HL-60/S4 (cell line): ENCODE data around the gene LYL1.

Source experiments
- in situ Hi-C: fragments of 300-500 bp; cut with MboI; formaldehyde crosslinking; loops from 2 replicates; pipeline ENCODE4 v1.14.3; 2022; ENCODE audit warnings: low sequenced_read_pairs

The LYL1 gene

DNA sequence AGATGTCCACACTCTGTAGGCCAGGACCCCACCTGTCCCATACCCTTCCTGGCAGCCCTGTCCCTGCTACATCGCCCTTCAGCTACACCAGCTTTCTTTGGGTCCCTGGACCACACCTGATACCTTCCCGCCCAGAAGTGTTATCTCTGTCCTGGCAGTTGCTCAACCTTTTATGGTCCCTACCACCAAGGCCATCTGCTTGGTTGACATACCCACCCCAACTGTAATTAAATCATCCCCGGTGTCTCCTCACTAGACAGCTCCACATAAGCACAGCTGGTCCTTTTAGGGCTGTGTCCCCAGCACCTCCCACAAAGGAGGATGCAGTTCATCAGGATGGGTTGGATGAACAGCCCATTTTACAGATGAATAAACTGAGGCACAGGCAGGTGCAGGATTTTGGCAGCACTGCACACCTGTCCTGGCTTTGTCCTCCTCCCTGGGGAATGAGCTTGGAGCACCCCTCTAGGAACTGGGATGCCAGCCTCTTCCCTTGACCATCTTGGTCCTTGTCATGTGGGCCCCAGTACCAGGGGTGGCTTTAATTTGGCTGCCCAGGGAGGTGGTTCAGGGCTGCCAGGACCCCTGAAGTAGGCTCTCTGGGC lies 28.3 kb upstream of the LYL1 start:
- in situ Hi-C loops, result no loop called here

- in situ Hi-C loops, result no loop called here
Observed at GRCh38 chr19:13129384-13129783, 26.7 kb upstream of the LYL1 start.

DNA sequence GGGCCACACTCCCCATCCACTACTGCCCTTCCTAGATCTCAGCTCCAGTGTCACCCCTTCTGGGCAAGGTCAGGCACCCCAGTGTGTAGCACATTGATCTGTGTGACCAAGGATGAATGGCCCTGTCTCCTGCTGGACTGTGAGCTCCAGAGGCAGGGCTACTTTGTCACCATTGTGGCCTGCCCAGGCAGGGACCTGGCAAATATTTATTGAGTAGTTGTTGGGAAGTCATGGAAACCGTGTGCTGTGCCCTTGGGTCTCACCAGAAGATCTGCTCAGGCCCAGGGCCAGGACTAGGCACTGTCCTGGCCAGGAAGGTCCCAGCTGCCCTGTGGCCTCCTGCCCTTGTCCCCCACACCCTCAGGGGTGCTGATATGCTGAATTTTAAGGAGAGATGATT lies 25.9 kb upstream of the LYL1 start:
- in situ Hi-C loops, result no loop called here

GRCh38 chr19:13127811-13128575 lies 25.3 kb upstream of the LYL1 start:
- in situ Hi-C loops, result no loop called here

DNA sequence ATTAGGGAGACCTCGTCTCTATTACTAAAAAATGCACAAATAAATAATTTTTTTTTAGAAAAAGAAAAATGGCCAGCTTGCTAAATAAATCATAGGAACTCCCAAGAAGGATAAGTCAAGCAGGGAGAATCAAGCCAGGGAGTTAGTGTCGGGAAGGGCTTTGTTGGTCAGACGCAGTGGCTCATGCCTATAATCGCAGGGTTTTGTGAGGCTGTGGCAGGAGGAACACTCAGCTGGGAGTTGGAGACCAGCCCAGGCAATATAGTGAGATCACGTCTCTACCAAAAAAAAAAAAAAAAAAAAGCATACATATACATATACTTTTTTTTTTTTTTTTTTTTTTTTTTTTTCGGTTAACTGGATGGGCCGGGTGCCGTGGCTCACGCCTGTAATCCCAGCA lies 24.4 kb upstream of the LYL1 start:
- in situ Hi-C loops, result no loop called here

GRCh38 chr19:13122980-13123957 lies 20.6 kb upstream of the LYL1 start:
- in situ Hi-C loops, result no loop called here

DNA sequence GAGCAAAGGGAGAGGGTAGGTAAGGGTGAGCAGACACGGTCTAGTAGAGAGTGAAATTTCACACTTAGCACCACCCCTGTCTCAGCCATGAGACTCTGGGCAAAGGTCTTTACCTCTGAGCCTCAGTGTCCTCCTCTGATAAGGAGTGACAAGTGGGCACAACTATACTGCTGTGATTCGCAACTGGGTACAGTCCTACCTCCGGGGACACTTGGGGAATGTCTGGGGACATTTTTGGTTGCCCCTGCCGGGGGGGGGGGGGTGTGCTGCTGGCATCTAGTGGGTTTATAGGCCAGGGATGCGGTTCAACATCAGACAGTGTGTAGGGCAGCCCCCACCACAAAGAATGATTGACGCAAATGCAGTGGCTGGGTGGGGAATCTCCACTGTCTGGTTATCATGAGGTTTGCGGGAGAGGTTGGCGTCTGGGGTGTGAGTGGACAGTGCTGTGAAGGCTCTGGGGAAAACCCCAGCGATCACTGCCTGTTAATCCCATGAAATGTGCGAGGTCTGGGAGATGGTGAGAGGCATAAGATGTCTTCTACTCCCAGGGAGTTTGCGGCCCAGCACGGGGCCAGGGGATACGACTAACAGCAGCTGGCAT lies 19.7 kb upstream of the LYL1 start:
- in situ Hi-C loops, result no loop called here

GRCh38 chr19:13121551-13122274 lies 19.1 kb upstream of the LYL1 start:
- in situ Hi-C loops, result no loop called here

GRCh38 chr19:13120817-13121216 lies 18.2 kb upstream of the LYL1 start:
- in situ Hi-C loops, result no loop called here

DNA sequence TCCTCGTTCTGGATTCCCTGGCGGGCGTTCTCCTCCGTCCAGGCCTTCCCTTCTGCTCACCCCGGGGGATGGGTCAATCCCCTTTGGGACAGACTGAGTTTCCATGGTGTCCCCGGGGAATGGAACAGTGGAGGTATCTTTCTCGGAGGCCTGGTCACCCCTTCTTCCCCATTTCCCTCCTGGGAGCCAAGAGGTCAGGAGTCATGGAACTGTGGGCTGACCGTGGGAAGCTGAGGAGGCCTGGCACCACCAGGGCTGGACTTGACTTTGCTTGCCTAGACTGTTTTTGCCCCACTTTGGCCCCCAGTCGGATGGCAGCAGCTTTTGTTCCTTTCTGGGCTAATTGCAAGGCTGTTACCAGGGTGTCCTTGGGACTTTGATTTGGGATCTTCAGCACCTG lies 17.4 kb upstream of the LYL1 start:
- in situ Hi-C loops, result no loop called here

- in situ Hi-C loops, result no loop called here
Observed at GRCh38 chr19:13119627-13120026, 17.0 kb upstream of the LYL1 start.

GRCh38 chr19:13118424-13119193 lies 16.0 kb upstream of the LYL1 start:
- in situ Hi-C loops, result no loop called here

GRCh38 chr19:13117772-13118423 lies 15.2 kb upstream of the LYL1 start, which contains the start of gene NACC1:
NACC1 (plus strand) TSS chr19:13118264; CDS start chr19:13135208, 16,944 bp downstream.
- in situ Hi-C loops, result no loop called here

GRCh38 chr19:13117176-13117771 lies 14.6 kb upstream of the LYL1 start:
- in situ Hi-C loops, result no loop called here

DNA sequence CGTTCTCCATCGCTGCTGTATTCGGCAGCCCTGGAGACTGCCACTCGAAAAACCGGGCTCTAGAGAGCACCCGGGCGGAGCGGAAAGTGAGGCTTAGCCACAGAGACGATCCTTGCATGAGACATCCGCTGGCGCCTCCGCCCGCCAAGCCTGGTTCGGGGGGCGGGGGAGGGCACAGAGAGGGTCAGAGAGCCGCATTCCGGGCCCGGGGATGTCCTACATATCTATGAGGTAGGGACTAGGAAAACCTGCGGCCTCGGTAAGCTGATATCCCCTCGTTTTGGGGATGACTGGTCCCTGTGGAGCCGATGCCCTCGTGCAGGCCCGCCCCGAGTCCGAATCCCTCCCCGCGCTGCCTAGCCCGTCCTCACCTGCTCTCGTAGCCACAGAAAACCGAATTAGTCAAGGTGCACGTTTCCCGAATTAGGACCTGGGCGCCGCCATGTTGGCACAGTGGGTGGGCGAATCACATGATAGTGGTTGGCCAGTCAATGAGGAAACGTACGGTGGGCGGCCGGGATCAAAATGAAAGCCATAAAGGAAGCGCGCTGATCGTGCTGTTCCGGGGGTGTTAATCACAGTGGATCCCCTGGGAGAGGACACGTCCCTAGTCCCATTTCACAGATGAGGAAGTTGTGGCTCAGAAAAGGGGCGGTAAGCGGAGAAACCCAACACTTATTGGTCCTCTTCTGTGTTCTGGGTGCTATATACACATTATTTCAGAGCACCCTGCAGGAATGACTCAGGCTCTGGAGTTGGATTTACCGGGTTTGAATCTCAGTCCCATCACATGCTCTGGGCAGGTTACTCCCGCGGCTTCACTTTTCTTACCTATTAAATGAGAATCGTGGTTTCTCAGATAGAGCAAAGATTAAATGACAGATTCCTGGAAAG lies 13.9 kb upstream of the LYL1 start, which contains the start of gene TRMT1:
Gene TRMT1, minus strand, starts transcription at position 459 of the 894 bp plus-strand sequence. Its CDS starts 341 bp downstream, at position 118.
- in situ Hi-C loops, result no loop called here

GRCh38 chr19:13115936-13116281 lies 13.3 kb upstream of the LYL1 start:
- in situ Hi-C loops, result no loop called here

- in situ Hi-C loops, result no loop called here
Observed at GRCh38 chr19:13112555-13112954, 9.9 kb upstream of the LYL1 start.
